Vagina (tissue), 2 donors: ENCODE data around the gene TEX9. TPM values are rescaled to one million over a fixed set of nuclear protein-coding genes. Genes with fewer than 3 reads are reported as not detected.

Experiments
- DNase-seq, 2 donors: peaks; one replicate each; pipeline ENCODE4 v3.0.0-alpha.2; 2017; ENCODE audit errors: extremely low spot score in 2 of 2
- H3K27ac ChIP-seq: fragments of 200-600 bp; sonication (generic); one replicate; pipeline ENCODE4 v1.5.1; 2019
- H3K27me3 ChIP-seq: fragments of 200-600 bp; sonication (generic); one replicate; pipeline ENCODE4 v1.5.1; 2019
- H3K36me3 ChIP-seq, 2 donors: fragments of 200-600 bp; sonication (generic); one replicate each; pipeline ENCODE4 v1.5.1; 2017 to 2019
- H3K4me1 ChIP-seq: fragments of 200-600 bp; sonication (generic); one replicate; pipeline ENCODE4 v1.5.1; 2019
- H3K4me3 ChIP-seq, 2 donors: fragments of 200-600 bp; sonication (generic); 1 replicate in 1 of 2; 2 replicates in 1 of 2; pipeline ENCODE4 v1.5.1; 2016 to 2019
- H3K9me3 ChIP-seq: fragments of 200-600 bp; sonication (generic); one replicate; pipeline ENCODE4 v1.5.1; 2019
- CTCF ChIP-seq, 3 experiments: fragments of 450-650 bp in 2 of 3; fragments of 200-600 bp in 1 of 3; sonication (generic) in 1 of 3; IDR thresholded peaks; one replicate each; pipeline ENCODE4 v1.5.1; 2017 to 2019; ENCODE audit warnings: antibody characterized with exemption in 3 of 3, mild to moderate bottlenecking in 2 of 3, moderate library complexity in 2 of 3
- POLR2A ChIP-seq, 2 donors: fragments of 450-650 bp; IDR thresholded peaks; one replicate each; pipeline ENCODE4 v1.6.1; 2017; ENCODE audit warnings: antibody characterized with exemption in 2 of 2, mild to moderate bottlenecking in 2 of 2, moderate library complexity in 2 of 2
- POLR2AphosphoS5 ChIP-seq, 2 donors: sonication (generic); formaldehyde crosslinking; IDR thresholded peaks; one replicate each; pipeline ENCODE4 v1.9.0; 2017; ENCODE audit warnings: antibody characterized with exemption in 2 of 2, mild to moderate bottlenecking in 2 of 2, low read depth in 1 of 2; ENCODE audit not compliant: insufficient read depth in 1 of 2
- intact Hi-C: fragments of 100-400 bp; cut with DNase I; formaldehyde crosslinking; loops from one replicate; pipeline ENCODE4 v1.15.1; 2023
- total RNA-seq: library from RNA; depleted of rRNA; stranded (reverse); fragments of >200 nt; gene quantifications from one replicate; pipeline ENCODE4 v1.2.3, GENCODE V29; 2016

The TEX9 gene
- total RNA-seq, 1 donor from 2014 or later, result 4.9 TPM

DNA sequence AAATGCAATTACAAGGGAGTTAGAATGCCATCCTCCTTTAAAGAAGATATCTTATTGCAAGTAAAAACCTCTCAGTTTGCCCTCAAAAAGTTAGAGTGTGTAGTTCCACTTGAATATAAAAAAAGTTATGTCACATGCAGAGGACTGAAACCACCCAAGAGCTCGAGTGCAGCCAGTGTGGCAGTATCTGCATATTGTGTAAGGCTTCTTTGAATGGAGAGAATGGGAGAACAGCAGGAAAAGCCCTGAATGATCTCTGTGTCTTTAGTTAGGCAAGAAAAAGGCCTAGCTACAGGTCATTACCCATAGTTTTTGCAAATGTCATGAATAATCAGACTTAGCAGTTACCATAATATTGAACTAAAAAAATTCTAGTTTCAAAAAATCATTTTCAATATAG is 13.9 kb upstream of the TEX9 start:
- TF ChIP-seq POLR2A (IDR thresholded peaks at IDR 0.05), result no peak
- Histone ChIP-seq H3K27ac (no peak overlapping the region), H3K36me3 (no peaks in the 10 kb centered on the region), H3K9me3 (no peaks in the 10 kb centered on the region), H3K4me1 (no peaks in the 10 kb centered on the region), H3K27me3 (no peaks in the 10 kb centered on the region), H3K4me3 (no peak overlapping the region)
- intact Hi-C loops, result no loop called here
- no peak for DNase-seq

DNA sequence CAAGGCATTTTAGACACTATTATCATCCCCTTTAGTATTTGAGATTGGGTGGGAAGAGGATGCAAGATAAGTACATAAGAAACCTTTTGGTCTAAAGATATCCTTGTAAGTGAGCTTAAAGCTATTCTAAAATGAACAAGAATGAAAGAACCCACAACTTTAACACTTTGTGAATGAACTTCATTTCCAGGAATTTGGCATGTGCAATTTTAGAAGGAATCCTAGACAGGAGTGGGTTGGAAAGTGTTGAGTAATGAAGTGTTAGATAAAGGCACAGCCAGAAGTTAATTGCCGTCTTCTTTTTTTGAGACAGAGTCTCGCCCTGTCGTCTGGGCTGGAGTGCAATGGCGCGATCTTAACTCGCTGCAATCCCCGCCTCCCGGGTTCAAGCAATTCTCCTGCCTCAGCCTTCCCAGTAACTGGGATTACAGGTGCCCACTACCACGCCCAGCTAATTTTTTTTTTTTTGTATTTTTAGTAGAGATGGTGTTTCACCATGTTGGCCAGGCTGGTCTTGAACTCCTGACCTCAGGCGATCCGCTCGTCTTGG is 13.2 kb upstream of the TEX9 start:
- no peak for TF ChIP-seq POLR2AphosphoS5 (IDR thresholded peaks at IDR 0.05; ENCODE audit: insufficient read depth in 1 of 2, low read depth in 1 of 2)
- TF ChIP-seq POLR2A (IDR thresholded peaks at IDR 0.05), result no peak
- no peak for TF ChIP-seq CTCF (IDR thresholded peaks at IDR 0.05)
- Histone ChIP-seq H3K4me3 (no peak overlapping the region), H3K27me3 (no peaks in the 10 kb centered on the region), H3K9me3 (no peaks in the 10 kb centered on the region), H3K4me1 (no peaks in the 10 kb centered on the region), H3K27ac (no peak overlapping the region), H3K36me3 (no peaks in the 10 kb centered on the region)
- no peak for DNase-seq
- intact Hi-C loops, result no loop called here

GRCh38 chr15:56353119-56353518 is 12.1 kb upstream of the TEX9 start:
- DNase-seq, result no peak
- intact Hi-C loops, result no loop called here
- Histone ChIP-seq H3K27me3 (no peaks in the 10 kb centered on the region), H3K4me3 (no peak overlapping the region), H3K4me1 (no peaks in the 10 kb centered on the region), H3K9me3 (no peaks in the 10 kb centered on the region), H3K36me3 (no peaks in the 10 kb centered on the region), H3K27ac (no peak overlapping the region)
- TF ChIP-seq CTCF (IDR thresholded peaks at IDR 0.05) (no peak), POLR2A (IDR thresholded peaks at IDR 0.05) (no peak), POLR2AphosphoS5 (IDR thresholded peaks at IDR 0.05; ENCODE audit: insufficient read depth in 1 of 2, low read depth in 1 of 2) (no peak)

- DNase-seq, result no peak
- no peak overlapping the region for H3K27ac ChIP-seq
- TF ChIP-seq CTCF (IDR thresholded peaks at IDR 0.05) (no peak), POLR2AphosphoS5 (IDR thresholded peaks at IDR 0.05; ENCODE audit: insufficient read depth in 1 of 2, low read depth in 1 of 2) (no peak), POLR2A (IDR thresholded peaks at IDR 0.05) (no peak)
- no peaks in the 10 kb centered on the region for H3K27me3 ChIP-seq
- intact Hi-C loops, result no loop called here
- H3K4me1 ChIP-seq, result no peaks in the 10 kb centered on the region
- H3K36me3 ChIP-seq, result no peaks in the 10 kb centered on the region
- H3K9me3 ChIP-seq, result no peaks in the 10 kb centered on the region
- H3K4me3 ChIP-seq, result no peak overlapping the region
Observed at GRCh38 chr15:56353740-56354139, 11.5 kb upstream of the TEX9 start.

DNA sequence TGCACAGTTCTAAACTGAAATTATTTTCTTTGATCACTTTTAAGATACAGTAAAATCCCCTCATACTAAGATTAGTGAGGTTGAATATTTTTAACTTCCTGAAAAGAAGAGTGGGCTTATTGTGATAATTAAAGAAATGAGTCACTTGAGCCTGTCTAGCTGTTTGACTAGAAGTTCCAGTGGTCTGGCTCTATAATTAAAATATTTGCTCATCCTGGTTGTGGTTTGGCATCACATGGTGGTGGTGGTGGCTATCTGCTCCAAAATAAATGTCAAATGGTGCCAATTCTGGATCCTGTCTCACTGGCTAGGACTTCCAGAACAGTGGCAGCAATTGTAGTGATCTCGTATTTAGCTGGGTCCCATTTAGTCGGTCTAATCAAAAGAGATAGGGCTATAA is 8.6 kb upstream of the TEX9 start:
- H3K36me3 ChIP-seq, result no peaks in the 10 kb centered on the region
- no peak for DNase-seq
- intact Hi-C loops, result no loop called here
- no peaks in the 10 kb centered on the region for H3K4me1 ChIP-seq
- no peaks in the 10 kb centered on the region for H3K9me3 ChIP-seq
- TF ChIP-seq POLR2A (IDR thresholded peaks at IDR 0.05) (no peak), CTCF (IDR thresholded peaks at IDR 0.05) (no peak), POLR2AphosphoS5 (IDR thresholded peaks at IDR 0.05; ENCODE audit: insufficient read depth in 1 of 2, low read depth in 1 of 2) (no peak)
- H3K27me3 ChIP-seq, result no peaks in the 10 kb centered on the region
- no peak overlapping the region for H3K4me3 ChIP-seq
- no peak overlapping the region for H3K27ac ChIP-seq
